Stimulated activated CD4-positive, alpha-beta T cell treated with anti-CD3 and anti-CD28 coated beads, Interleukin-2, amount 100 ng/mL, for 48 hours (primary cell): ENCODE measurements around the gene ACSM2A.
"Not testable (repeated sequence)": the region's sequence is repeated elsewhere in the genome, so short reads cannot be mapped to it uniquely, and the experiment has no call there.

Experiments used
- DNase-seq, 2 donors: peaks; one replicate each; pipeline ENCODE4 v3.0.0-alpha.2; 2020

The ACSM2A gene

GRCh38 chr16:20451364-20451763 lies at the start of gene ACSM2A:
ACSM2A (plus strand) TSS chr16:20451521; CDS start chr16:20460115, 8,594 bp downstream.
- not testable (repeated sequence) for DNase-seq

- DNase-seq = no peak
Observed at GRCh38 chr16:20402651-20403050, 48.7 kb upstream of the ACSM2A start.

- DNase-seq = no peak
Observed at GRCh38 chr16:20404637-20405036, 46.7 kb upstream of the ACSM2A start, which contains the start of gene PDILT. PDILT (minus strand) TSS chr16:20404737; CDS start chr16:20399300, 5,437 bp downstream.

GRCh38 chr16:20409398-20410120 lies 41.8 kb upstream of the ACSM2A start, which contains the start of gene ACSM5:
ACSM5 (plus strand) TSS chr16:20409534; CDS start chr16:20411485, 1,951 bp downstream.
- DNase-seq = no peak

- no peak for DNase-seq
Observed at GRCh38 chr16:20410121-20410723, 41.1 kb upstream of the ACSM2A start.

- no peak for DNase-seq
Observed at GRCh38 chr16:20411055-20411454, 40.3 kb upstream of the ACSM2A start.

GRCh38 chr16:20415541-20415940 lies 35.8 kb upstream of the ACSM2A start:
- DNase-seq = no peak

GRCh38 chr16:20419093-20419492 lies 32.2 kb upstream of the ACSM2A start:
- not testable (repeated sequence) for DNase-seq

- not testable (repeated sequence) for DNase-seq
Observed at GRCh38 chr16:20421748-20422147, 29.6 kb upstream of the ACSM2A start.

- DNase-seq = not testable (repeated sequence)
Observed at GRCh38 chr16:20423772-20424128, 27.6 kb upstream of the ACSM2A start.

GRCh38 chr16:20424129-20424866 lies 27.0 kb upstream of the ACSM2A start:
- no peak for DNase-seq

- DNase-seq = not testable (repeated sequence)
Observed at GRCh38 chr16:20427401-20427797, 23.9 kb upstream of the ACSM2A start.

GRCh38 chr16:20429499-20429898 lies 21.8 kb upstream of the ACSM2A start:
- not testable (repeated sequence) for DNase-seq

GRCh38 chr16:20430480-20430879 lies 20.8 kb upstream of the ACSM2A start:
- not testable (repeated sequence) for DNase-seq

- no peak for DNase-seq
Observed at GRCh38 chr16:20430948-20431347, 20.4 kb upstream of the ACSM2A start.

- not testable (repeated sequence) for DNase-seq
Observed at GRCh38 chr16:20438950-20439349, 12.4 kb upstream of the ACSM2A start.

- DNase-seq = not testable (repeated sequence)
Observed at GRCh38 chr16:20439820-20440231, 11.5 kb upstream of the ACSM2A start.

GRCh38 chr16:20440731-20441130 lies 10.6 kb upstream of the ACSM2A start:
- not testable (repeated sequence) for DNase-seq

GRCh38 chr16:20441191-20441590 lies 10.1 kb upstream of the ACSM2A start:
- no peak for DNase-seq

- DNase-seq = not testable (repeated sequence)
Observed at GRCh38 chr16:20441859-20442258, 9.5 kb upstream of the ACSM2A start.

- DNase-seq = not testable (repeated sequence)
Observed at GRCh38 chr16:20446652-20447393, 4.5 kb upstream of the ACSM2A start.

- DNase-seq = not testable (repeated sequence)
Observed at GRCh38 chr16:20453633-20454032, 2.3 kb downstream of the ACSM2A start.

GRCh38 chr16:20459227-20459626 lies 7.9 kb downstream of the ACSM2A start:
- DNase-seq = not testable (repeated sequence)
